Fibroblast of lung (primary cell): ENCODE measurements around the gene ARHGEF33. TPM values are rescaled to one million over a fixed set of nuclear protein-coding genes. Genes with fewer than 3 reads are reported as not detected.

ENCODE experiments used
- DNase-seq, 2 donors: peaks; one replicate each; pipeline versions ENCODE4 v3.0.0 to v3.0.0-alpha.2; 2010; ENCODE audit warnings: low read depth in 2 of 2
- H2AFZ ChIP-seq: 2 replicates; pipeline ENCODE4 v1.5.1; 2012; ENCODE audit warnings: low read length, control low read depth, inconsistent platforms
- H3K27ac ChIP-seq: 2 replicates; pipeline ENCODE4 v1.5.1; 2011; ENCODE audit warnings: low read length, control low read depth; ENCODE audit not compliant: insufficient read depth
- H3K27me3 ChIP-seq: 2 replicates; pipeline ENCODE4 v1.5.1; 2011; ENCODE audit warnings: mild to moderate bottlenecking, low read length; ENCODE audit not compliant: control insufficient read depth, insufficient read depth
- H3K36me3 ChIP-seq: 2 replicates; pipeline ENCODE4 v1.5.1; 2011; ENCODE audit warnings: low read length; ENCODE audit not compliant: control insufficient read depth, insufficient read depth
- H3K4me1 ChIP-seq: 2 replicates; pipeline ENCODE4 v1.5.1; 2011; ENCODE audit warnings: low read length; ENCODE audit not compliant: control insufficient read depth, insufficient read depth; ENCODE audit errors: extremely low read depth
- H3K4me2 ChIP-seq: 2 replicates; pipeline ENCODE4 v1.5.1; 2011; ENCODE audit warnings: low read length, control low read depth; ENCODE audit not compliant: insufficient read depth; ENCODE audit errors: extremely low read depth
- H3K4me3 ChIP-seq, 4 experiments: fragments of 200-600 bp in 1 of 4; sonication (generic) in 1 of 4; replicated peaks in 1 of 4; 2 replicates each; pipeline ENCODE4 v1.5.1; 2011 to 2016; ENCODE audit warnings: low read length in 4 of 4, low read depth in 3 of 4, mild to moderate bottlenecking in 3 of 4, control low read depth in 2 of 4, inconsistent platforms in 1 of 4, mixed read lengths in 1 of 4; ENCODE audit not compliant: insufficient read depth in 1 of 4; ENCODE audit errors: control extremely low read depth in 1 of 4
- H3K79me2 ChIP-seq: 2 replicates; pipeline ENCODE4 v1.5.1; 2012; ENCODE audit warnings: mild to moderate bottlenecking, low read length, inconsistent platforms; ENCODE audit not compliant: control insufficient read depth, insufficient read depth
- H3K9ac ChIP-seq: 2 replicates; pipeline ENCODE4 v1.5.1; 2011; ENCODE audit warnings: mild to moderate bottlenecking, low read length, control low read depth; ENCODE audit not compliant: insufficient read depth
- H3K9me3 ChIP-seq: 2 replicates; pipeline ENCODE4 v1.5.1; 2012; ENCODE audit warnings: low read depth, low read length; ENCODE audit not compliant: control insufficient read depth, insufficient read depth
- H4K20me1 ChIP-seq: 2 replicates; pipeline ENCODE4 v1.5.1; 2011; ENCODE audit warnings: low read length; ENCODE audit not compliant: control insufficient read depth, insufficient read depth; ENCODE audit errors: extremely low read depth
- CTCF ChIP-seq, 2 donors: IDR thresholded peaks in 1 of 2; conservative IDR thresholded peaks in 1 of 2; 1 replicate in 1 of 2; 2 replicates in 1 of 2; pipeline ENCODE4 v1.5.1; 2011 to 2012; ENCODE audit warnings: low read length in 2 of 2, control low read depth in 1 of 2, inconsistent platforms in 1 of 2, low read depth in 1 of 2, mild to moderate bottlenecking in 1 of 2
- EZH2 ChIP-seq: IDR thresholded peaks from 2 replicates; pipeline ENCODE4 v1.5.1; 2012; ENCODE audit warnings: low read length, control low read depth, mild to moderate bottlenecking; ENCODE audit errors: missing control alignments
- polyA plus RNA-seq, 2 donors: library from polyadenylated mRNA; depleted of rRNA in 1 of 2; stranded (reverse) in 1 of 2; unstranded in 1 of 2; fragments of >200 nt; gene quantifications; 2 replicates each; pipeline ENCODE4 v1.2.1, GENCODE V29; 2011 to 2012; ENCODE audit warnings: missing spikeins in 1 of 2
- total RNA-seq: library from RNA; depleted of rRNA; stranded (reverse); fragments of >200 nt; gene quantifications from 2 replicates; pipeline ENCODE4 v1.2.1, GENCODE V29; 2014

Gene ARHGEF33
- total and polyA plus RNA-seq, 2 donors (not counting 1 experiment from before 2014, with no cell fraction given), result 0.10 to 0.50 TPM

- H3K9ac ChIP-seq, result peak within 1 kb of the TSS; percentile 63
- H4K20me1 ChIP-seq, result no peaks in the 10 kb centered on the region
- peak within 1 kb of the TSS; percentile 84 for H3K27ac ChIP-seq
- peak within 1 kb of the TSS; percentile 96 for H2AFZ ChIP-seq
- no peak for TF ChIP-seq EZH2
- TF ChIP-seq CTCF (conservative IDR thresholded peaks at IDR 0.05 in 1 of 2, IDR thresholded peaks at IDR 0.05 in 1 of 2; ENCODE audit: low read depth in 1 of 2, low read length in 2 of 2), result no peak
- DNase-seq, result peak; percentile 79 to 80
- no peaks in the 10 kb centered on the region for H3K9me3 ChIP-seq
- H3K4me1 ChIP-seq, result peaks cover 3% of the 10 kb centered on the region
- H3K4me2 ChIP-seq, result peak within 1 kb of the TSS; percentile 92
- H3K36me3 ChIP-seq, result no peaks in the 10 kb centered on the region
- peaks cover 15% of the 10 kb centered on the region for H3K79me2 ChIP-seq
- H3K27me3 ChIP-seq, result no peaks in the 10 kb centered on the region
- peak within 1 kb of the TSS; percentile 67 to 97 (median 94) for H3K4me3 ChIP-seq
Observed at GRCh38 chr2:38875576-38876367, 13.9 kb upstream of the ARHGEF33 start, which contains the start of the genes DHX57 and MORN2. Gene DHX57 (minus strand): TSS chr2:38875934. CDS start chr2:38868405, 7,529 bp downstream. Gene MORN2 (plus strand): TSS chr2:38875976.

GRCh38 chr2:38876407-38876806 lies 13.3 kb upstream of the ARHGEF33 start:
- peak overlapping the region; percentile 84 for H3K27ac ChIP-seq
- TF ChIP-seq CTCF (conservative IDR thresholded peaks at IDR 0.05 in 1 of 2, IDR thresholded peaks at IDR 0.05 in 1 of 2; ENCODE audit: low read depth in 1 of 2, low read length in 2 of 2) (no peak), EZH2 (no peak)

GRCh38 chr2:38886063-38886462 lies 3.6 kb upstream of the ARHGEF33 start:
- Histone ChIP-seq H3K4me1 (no peaks in the 10 kb centered on the region), H3K9me3 (no peaks in the 10 kb centered on the region), H3K4me3 (no peak overlapping the region), H3K36me3 (no peaks in the 10 kb centered on the region), H3K27me3 (no peaks in the 10 kb centered on the region), H2AFZ (no peak overlapping the region), H3K79me2 (no peaks in the 10 kb centered on the region), H3K4me2 (no peak overlapping the region), H4K20me1 (no peaks in the 10 kb centered on the region), H3K27ac (no peak overlapping the region), H3K9ac (no peak overlapping the region)
- no peak for DNase-seq
- TF ChIP-seq CTCF (conservative IDR thresholded peaks at IDR 0.05 in 1 of 2, IDR thresholded peaks at IDR 0.05 in 1 of 2; ENCODE audit: low read depth in 1 of 2, low read length in 2 of 2), result no peak
- no peak for TF ChIP-seq EZH2

More at GRCh38 chr2:38876407-38876806, 13.3 kb upstream of the ARHGEF33 start:
- DNase-seq, result no peak
- H3K4me3 ChIP-seq, result peak overlapping the region; percentile 67 to 97 (median 94)
- H3K79me2 ChIP-seq, result peaks cover 15% of the 10 kb centered on the region
- no peaks in the 10 kb centered on the region for H3K9me3 ChIP-seq
- peak overlapping the region; percentile 96 for H2AFZ ChIP-seq
- no peaks in the 10 kb centered on the region for H4K20me1 ChIP-seq
- no peaks in the 10 kb centered on the region for H3K27me3 ChIP-seq
- peaks cover 3% of the 10 kb centered on the region for H3K4me1 ChIP-seq
- H3K36me3 ChIP-seq, result no peaks in the 10 kb centered on the region
- H3K4me2 ChIP-seq, result peak overlapping the region; percentile 92
- peak overlapping the region; percentile 63 for H3K9ac ChIP-seq
